ENCODE data around the gene HTRA2.

Gene HTRA2

DNA sequence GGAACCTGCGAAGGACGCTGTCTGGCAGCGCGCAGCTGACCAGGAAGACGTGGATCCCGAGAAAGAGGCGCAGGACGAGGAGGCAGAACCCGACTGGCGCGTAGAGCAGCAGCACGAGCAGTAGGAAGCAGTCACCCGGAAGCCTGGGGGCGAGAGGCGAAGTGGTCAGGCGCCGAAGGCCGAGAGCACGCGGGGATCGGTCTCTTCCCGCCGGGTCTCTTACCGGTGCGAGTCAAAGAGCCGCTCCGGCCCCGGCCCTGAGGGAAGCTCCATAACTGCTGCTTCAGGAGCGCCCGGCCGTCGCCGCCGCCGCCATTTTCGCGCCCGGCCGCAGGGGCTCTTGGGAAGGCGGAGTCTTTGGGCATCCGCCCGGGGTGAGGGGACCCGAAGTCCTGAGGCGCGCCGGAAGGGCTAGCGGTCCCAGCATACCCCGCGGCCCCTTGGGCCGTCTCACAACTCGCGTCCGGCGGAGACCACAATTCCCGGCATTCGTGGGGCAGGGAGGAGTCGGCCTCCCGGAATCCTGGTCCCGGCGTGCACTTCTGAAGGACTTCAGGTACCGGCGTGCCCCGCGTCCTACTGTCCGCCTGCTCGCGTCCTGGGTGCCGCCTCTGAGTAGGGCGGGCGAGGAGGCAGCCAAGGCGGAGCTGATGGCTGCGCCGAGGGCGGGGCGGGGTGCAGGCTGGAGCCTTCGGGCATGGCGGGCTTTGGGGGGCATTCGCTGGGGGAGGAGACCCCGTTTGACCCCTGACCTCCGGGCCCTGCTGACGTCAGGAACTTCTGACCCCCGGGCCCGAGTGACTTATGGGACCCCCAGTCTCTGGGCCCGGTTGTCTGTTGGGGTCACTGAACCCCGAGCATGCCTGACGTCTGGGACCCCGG, at the start of gene HTRA2, which contains the start of gene AUP1:
Gene HTRA2, plus strand, starts transcription at position 577 of the 882 bp plus-strand sequence. Its CDS starts 74 bp downstream, at position 651.
Gene AUP1, minus strand, starts transcription at position 350 of the 882 bp plus-strand sequence. Its CDS starts 77 bp downstream, at position 273.
- peaks cover 11% of the 10 kb centered on the region for H3K36me3 ChIP-seq (ENCODE audit: low read length)
- TF ChIP-seq, protein P1, sequence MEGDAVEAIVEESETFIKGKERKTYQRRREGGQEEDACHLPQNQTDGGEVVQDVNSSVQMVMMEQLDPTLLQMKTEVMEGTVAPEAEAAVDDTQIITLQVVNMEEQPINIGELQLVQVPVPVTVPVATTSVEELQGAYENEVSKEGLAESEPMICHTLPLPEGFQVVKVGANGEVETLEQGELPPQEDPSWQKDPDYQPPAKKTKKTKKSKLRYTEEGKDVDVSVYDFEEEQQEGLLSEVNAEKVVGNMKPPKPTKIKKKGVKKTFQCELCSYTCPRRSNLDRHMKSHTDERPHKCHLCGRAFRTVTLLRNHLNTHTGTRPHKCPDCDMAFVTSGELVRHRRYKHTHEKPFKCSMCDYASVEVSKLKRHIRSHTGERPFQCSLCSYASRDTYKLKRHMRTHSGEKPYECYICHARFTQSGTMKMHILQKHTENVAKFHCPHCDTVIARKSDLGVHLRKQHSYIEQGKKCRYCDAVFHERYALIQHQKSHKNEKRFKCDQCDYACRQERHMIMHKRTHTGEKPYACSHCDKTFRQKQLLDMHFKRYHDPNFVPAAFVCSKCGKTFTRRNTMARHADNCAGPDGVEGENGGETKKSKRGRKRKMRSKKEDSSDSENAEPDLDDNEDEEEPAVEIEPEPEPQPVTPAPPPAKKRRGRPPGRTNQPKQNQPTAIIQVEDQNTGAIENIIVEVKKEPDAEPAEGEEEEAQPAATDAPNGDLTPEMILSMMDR (IDR thresholded peaks at IDR 0.05; ENCODE audit: insufficient read depth, low read length, poor library complexity, severe bottlenecking) = no peak
- no peak for TF ChIP-seq EZH2phosphoT487 (conservative IDR thresholded peaks at IDR 0.05; ENCODE audit: low read length)
- peak within 1 kb of the TSS; percentile 83 for H3K4me2 ChIP-seq (ENCODE audit: low read depth, low read length, poor library complexity, severe bottlenecking)

DNA sequence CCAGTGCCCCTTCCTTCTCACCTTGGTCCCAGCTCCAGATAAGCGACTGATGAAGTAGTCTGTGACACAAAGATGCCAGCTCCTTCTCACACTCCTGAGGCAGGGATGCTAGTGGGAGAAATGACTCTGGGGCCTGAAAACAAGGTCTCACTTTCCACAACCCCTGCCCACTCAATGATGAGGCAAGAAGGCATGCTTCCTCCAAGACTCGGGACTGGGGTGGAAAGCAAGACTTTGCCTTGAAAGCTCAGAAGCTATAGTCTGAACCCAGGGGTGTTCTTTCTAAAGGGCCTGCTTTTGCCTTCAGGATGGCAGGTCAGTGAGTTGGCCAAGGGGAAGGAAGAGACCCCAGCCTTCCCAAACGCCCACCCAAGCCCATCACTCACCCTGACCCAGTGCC, 48.3 kb upstream of the HTRA2 start:
- no peaks in the 10 kb centered on the region for H4K20me1 ChIP-seq (ENCODE audit: low read depth, low read length)
- peak overlapping the region; percentile 96 for H3K4me3 ChIP-seq (ENCODE audit: insufficient read depth, low read length, poor library complexity, severe bottlenecking)
- peaks cover 4% of the 10 kb centered on the region; the same call in 1 of the 2 replicates for H3K36me3 ChIP-seq (ENCODE audit: low read length)
- no peak overlapping the region for H2AFZ ChIP-seq (ENCODE audit: low read depth, low read length, severe bottlenecking)
- H3F3A ChIP-seq (ENCODE audit: insufficient read depth) = no peaks in the 10 kb centered on the region
- H3K79me2 ChIP-seq (ENCODE audit: insufficient read depth, low read length) = peaks cover 26% of the 10 kb centered on the region
- TF ChIP-seq, protein P1 (IDR thresholded peaks at IDR 0.05; ENCODE audit: insufficient read depth, low read length, poor library complexity, severe bottlenecking) = no peak
- no peak for TF ChIP-seq EZH2phosphoT487 (conservative IDR thresholded peaks at IDR 0.05; ENCODE audit: low read length)
- H3K9me3 ChIP-seq (ENCODE audit: insufficient read depth, low read length) = no peaks in the 10 kb centered on the region
- peak overlapping the region; percentile 84 for H3K9ac ChIP-seq (ENCODE audit: low read length)
- H3K9me2 ChIP-seq (replicated peaks; ENCODE audit: insufficient read depth, low read length) = no peaks in the 10 kb centered on the region
- H3K27me3 ChIP-seq (ENCODE audit: low read length) = no peaks in the 10 kb centered on the region
- peak overlapping the region; percentile 89 for H3K4me2 ChIP-seq (ENCODE audit: low read depth, low read length, poor library complexity, severe bottlenecking)
- no peak overlapping the region for H3K27ac ChIP-seq (ENCODE audit: low read depth, low read length)

More for the DNA sequence above, at the start of gene HTRA2, which contains the start of gene AUP1:
- Histone ChIP-seq H3K9me2 (replicated peaks; ENCODE audit: insufficient read depth, low read length) (no peaks in the 10 kb centered on the region), H3K9ac (ENCODE audit: low read length) (peak within 1 kb of the TSS; percentile 89), H3F3A (ENCODE audit: insufficient read depth) (peaks cover 10% of the 10 kb centered on the region; the same call in 1 of the 2 replicates), H3K27ac (ENCODE audit: low read depth, low read length) (peak within 1 kb of the TSS; percentile 67), H3K9me3 (ENCODE audit: insufficient read depth, low read length) (no peaks in the 10 kb centered on the region), H3K4me3 (ENCODE audit: insufficient read depth, low read length, poor library complexity, severe bottlenecking) (peak within 1 kb of the TSS; percentile 81), H3K79me2 (ENCODE audit: insufficient read depth, low read length) (peaks cover 23% of the 10 kb centered on the region), H2AFZ (ENCODE audit: low read depth, low read length, severe bottlenecking) (peak within 1 kb of the TSS; percentile 38), H4K20me1 (ENCODE audit: low read depth, low read length) (no peaks in the 10 kb centered on the region), H3K27me3 (ENCODE audit: low read length) (no peaks in the 10 kb centered on the region)

DNA sequence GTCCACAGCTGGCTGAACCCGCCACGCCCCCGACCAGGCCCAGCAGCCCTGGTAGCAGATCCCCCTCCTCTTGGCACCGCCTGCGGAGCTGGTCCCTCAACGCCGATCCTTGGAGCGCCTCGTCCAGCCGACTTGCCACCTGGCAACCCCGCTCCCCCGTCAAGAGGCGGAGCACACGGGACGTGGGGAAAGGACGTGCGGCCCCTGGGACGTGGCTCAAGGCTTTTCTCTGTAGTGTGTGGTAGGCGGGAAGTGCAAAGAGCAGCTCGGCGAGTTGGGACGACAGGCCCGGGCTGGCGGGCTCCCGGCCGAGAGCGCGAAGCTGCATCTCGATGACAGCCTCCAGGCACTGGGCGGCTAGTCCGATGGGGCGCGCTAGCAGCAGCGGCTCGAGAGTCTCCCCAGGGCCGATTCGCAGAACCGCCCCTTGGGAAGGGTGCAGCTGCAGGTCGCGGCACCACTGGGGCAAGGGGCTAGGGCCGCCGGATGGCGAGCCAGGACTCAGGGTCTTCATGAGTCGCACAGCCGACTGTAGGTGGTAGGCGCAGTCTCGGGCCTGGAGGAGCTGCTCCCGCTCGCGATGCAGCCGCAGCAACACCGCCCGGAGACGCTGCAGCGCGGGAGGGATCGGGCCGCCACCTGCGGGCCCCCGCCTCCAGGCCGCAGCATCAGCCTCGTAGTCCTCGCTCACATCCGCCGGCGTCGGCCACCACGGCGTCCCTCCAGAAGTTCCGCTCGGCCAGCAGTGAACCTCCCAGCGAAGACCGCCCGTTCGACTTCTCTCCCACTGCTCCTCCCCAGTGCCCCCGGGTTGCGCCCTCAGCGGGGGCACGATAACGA, 47.6 kb upstream of the HTRA2 start:
- Histone ChIP-seq H3K27me3 (ENCODE audit: low read length) (no peaks in the 10 kb centered on the region), H4K20me1 (ENCODE audit: low read depth, low read length) (no peaks in the 10 kb centered on the region), H3K9ac (ENCODE audit: low read length) (peak overlapping the region; percentile 84), H3K4me2 (ENCODE audit: low read depth, low read length, poor library complexity, severe bottlenecking) (peak overlapping the region; percentile 89), H3K9me2 (replicated peaks; ENCODE audit: insufficient read depth, low read length) (no peaks in the 10 kb centered on the region), H2AFZ (ENCODE audit: low read depth, low read length, severe bottlenecking) (peak overlapping the region; percentile 84), H3K36me3 (ENCODE audit: low read length) (peaks cover 4% of the 10 kb centered on the region; the same call in 1 of the 2 replicates), H3K9me3 (ENCODE audit: insufficient read depth, low read length) (no peaks in the 10 kb centered on the region), H3F3A (ENCODE audit: insufficient read depth) (no peaks in the 10 kb centered on the region), H3K27ac (ENCODE audit: low read depth, low read length) (peak overlapping the region; percentile 80), H3K4me3 (ENCODE audit: insufficient read depth, low read length, poor library complexity, severe bottlenecking) (peak overlapping the region; percentile 96), H3K79me2 (ENCODE audit: insufficient read depth, low read length) (peaks cover 26% of the 10 kb centered on the region)
- no peak for TF ChIP-seq EZH2phosphoT487 (conservative IDR thresholded peaks at IDR 0.05; ENCODE audit: low read length)
- TF ChIP-seq, protein P1 (IDR thresholded peaks at IDR 0.05; ENCODE audit: insufficient read depth, low read length, poor library complexity, severe bottlenecking) = no peak
